Left ventricle myocardium inferior (tissue), 1 donor: ENCODE measurements around the gene RYR2. TPM values are rescaled to one million over a fixed set of nuclear protein-coding genes. Genes with fewer than 3 reads are reported as not detected.
A peak's percentile ranks its signal among the peaks of the same experiment; 100 is the strongest.
"Not testable (repeated sequence)": the region's sequence is repeated elsewhere in the genome, so short reads cannot be mapped to it uniquely, and the experiment has no call there.

Source experiments
- DNase-seq: peaks from one replicate; pipeline ENCODE4 v3.0.0-alpha.2; 2020
- H3K27ac ChIP-seq: fragments of 200-600 bp; replicated peaks from 2 replicates; pipeline ENCODE4 v1.8.0; 2021
- H3K27me3 ChIP-seq: fragments of 200-600 bp; 2 replicates; pipeline ENCODE4 v1.8.0; 2021; ENCODE audit warnings: low read depth
- H3K36me3 ChIP-seq: fragments of 200-600 bp; 2 replicates; pipeline ENCODE4 v1.8.0; 2021
- H3K4me1 ChIP-seq: fragments of 200-600 bp; 2 replicates; pipeline ENCODE4 v1.8.0; 2021
- H3K4me3 ChIP-seq: fragments of 200-600 bp; 2 replicates; pipeline ENCODE4 v1.8.0; 2021; ENCODE audit warnings: mild to moderate bottlenecking, moderate library complexity
- H3K9me3 ChIP-seq: fragments of 200-600 bp; replicated peaks from 2 replicates; pipeline ENCODE4 v1.8.0; 2021
- CTCF ChIP-seq: fragments of 200-600 bp; IDR thresholded peaks from 2 replicates; pipeline ENCODE4 v1.8.0; 2021; ENCODE audit warnings: antibody characterized with exemption, mild to moderate bottlenecking, borderline replicate concordance
- intact Hi-C: fragments of 100-400 bp; cut with micrococcal nuclease; formaldehyde crosslinking; loops from one replicate; pipeline ENCODE4 v1.11.0; 2022
- total RNA-seq: library from RNA; stranded (reverse); fragmentation: NEBNext Ultra II Directional; extraction: Animal tissue kit (Norgen Biotek cat#: 25700); gene quantifications from one replicate; pipeline ENCODE4 v1.2.1, GENCODE V29; 2021
- donor health status: DM: no; HTN: yes; CAD: no; lungs with severe emphysema.

Gene RYR2
- total RNA-seq, 1 donor from 2014 or later, result 783 TPM

- intact Hi-C loops, result no loop called here
- peak overlapping the region; percentile 29 for H3K4me3 ChIP-seq
- peaks cover 94% of the 10 kb centered on the region for H3K4me1 ChIP-seq
These were observed 104.3 kb downstream of the RYR2 start for GRCh38 chr1:237146241-237146640.

GRCh38 chr1:237149857-237150256 is 107.9 kb downstream of the RYR2 start:
- peak overlapping the region; percentile 2 for H3K4me3 ChIP-seq
- H3K36me3 ChIP-seq, result no peaks in the 10 kb centered on the region
- H3K27ac ChIP-seq, result peak overlapping the region; percentile 6
- no peaks in the 10 kb centered on the region for H3K9me3 ChIP-seq
- intact Hi-C loops, result no loop called here
- no peak for TF ChIP-seq CTCF
- H3K4me1 ChIP-seq, result peaks cover 92% of the 10 kb centered on the region
- DNase-seq, result no peak
- H3K27me3 ChIP-seq, result no peaks in the 10 kb centered on the region

More at GRCh38 chr1:237146241-237146640, 104.3 kb downstream of the RYR2 start:
- Histone ChIP-seq H3K27ac (peak overlapping the region; percentile 70), H3K27me3 (no peaks in the 10 kb centered on the region), H3K36me3 (no peaks in the 10 kb centered on the region), H3K9me3 (no peaks in the 10 kb centered on the region)
- TF ChIP-seq CTCF, result no peak
- no peak for DNase-seq

GRCh38 chr1:237151979-237152378 is 110.0 kb downstream of the RYR2 start:
- H3K36me3 ChIP-seq, intact Hi-C loops, H3K27me3 ChIP-seq, H3K4me3 ChIP-seq, DNase-seq, H3K9me3 ChIP-seq: not testable (repeated sequence)
- H3K4me1 ChIP-seq, result peaks cover 88% of the 10 kb centered on the region
- H3K27ac ChIP-seq, result peak overlapping the region; percentile 27

- DNase-seq, result no peak
- no peak overlapping the region for H3K27ac ChIP-seq
- no peaks in the 10 kb centered on the region for H3K9me3 ChIP-seq
- peaks cover 3% of the 10 kb centered on the region for H3K36me3 ChIP-seq
- H3K27me3 ChIP-seq, result no peaks in the 10 kb centered on the region
- H3K4me3 ChIP-seq, result no peak overlapping the region
- intact Hi-C loops, result no loop called here
- H3K4me1 ChIP-seq, result peaks cover 87% of the 10 kb centered on the region
- TF ChIP-seq CTCF, result no peak
These were observed 110.7 kb downstream of the RYR2 start for GRCh38 chr1:237152506-237153335.

GRCh38 chr1:237154157-237154556 is 112.2 kb downstream of the RYR2 start:
- no peak for TF ChIP-seq CTCF
- no peaks in the 10 kb centered on the region for H3K27me3 ChIP-seq
- H3K4me3 ChIP-seq, result no peak overlapping the region
- peaks cover 6% of the 10 kb centered on the region for H3K36me3 ChIP-seq
- no peak for DNase-seq
- peaks cover 86% of the 10 kb centered on the region for H3K4me1 ChIP-seq
- no peaks in the 10 kb centered on the region for H3K9me3 ChIP-seq
- intact Hi-C loops, result no loop called here
- peak overlapping the region; percentile 31 for H3K27ac ChIP-seq
